Uterus (tissue), 2 donors: ENCODE data around the gene PFKL.

Experiments
- CTCF ChIP-seq, 4 experiments: fragments of 200-600 bp in 2 of 4; fragments of 450-650 bp in 2 of 4; sonication (generic) in 2 of 4; IDR thresholded peaks; one replicate each; pipeline ENCODE4 v1.5.1; 2016 to 2019; ENCODE audit warnings: antibody characterized with exemption in 4 of 4, mild to moderate bottlenecking in 2 of 4, moderate library complexity in 1 of 4
- POLR2A ChIP-seq, 2 donors: fragments of 450-650 bp; IDR thresholded peaks; one replicate each; pipeline ENCODE4 v1.6.1; 2016; ENCODE audit warnings: antibody characterized with exemption in 2 of 2, mild to moderate bottlenecking in 1 of 2, moderate library complexity in 1 of 2

- TF ChIP-seq CTCF (IDR thresholded peaks at IDR 0.05): no peak
- no peak for TF ChIP-seq POLR2A (IDR thresholded peaks at IDR 0.05)
Observed at GRCh38 chr21:44352253-44352860, 52.5 kb downstream of the PFKL start.
